ENCODE data around the gene PSMD2.
"Not testable (repeated sequence)": the region's sequence is repeated elsewhere in the genome, so short reads cannot be mapped to it uniquely, and the experiment has no call there.

Gene PSMD2

GRCh38 chr3:184298759-184299487, at the start of gene PSMD2:
Gene PSMD2 (plus strand): TSS chr3:184299241. CDS start chr3:184299267, 26 bp downstream.
- peak; percentile 99 for DNase-seq

GRCh38 chr3:184249412-184250166, 49.5 kb upstream of the PSMD2 start, which contains the start of gene EEF1AKMT4:
Gene EEF1AKMT4 (plus strand): TSS chr3:184249672. CDS start chr3:184249695, 23 bp downstream.
- DNase-seq: peak; percentile 99

GRCh38 chr3:184250167-184250828, 48.7 kb upstream of the PSMD2 start:
- peak; percentile 96 for DNase-seq

- no peak for DNase-seq
Observed at GRCh38 chr3:184255291-184256039, 43.6 kb upstream of the PSMD2 start.

GRCh38 chr3:184257083-184257915, 41.7 kb upstream of the PSMD2 start:
- no peak for DNase-seq

GRCh38 chr3:184258926-184259325, 40.1 kb upstream of the PSMD2 start:
- DNase-seq: no peak

GRCh38 chr3:184259396-184259877, 39.6 kb upstream of the PSMD2 start:
- DNase-seq: no peak

GRCh38 chr3:184259878-184260723, 38.9 kb upstream of the PSMD2 start:
- peak; percentile 18 for DNase-seq

GRCh38 chr3:184260724-184261269, 38.2 kb upstream of the PSMD2 start:
- no peak for DNase-seq

- peak; percentile 92 for DNase-seq
Observed at GRCh38 chr3:184261270-184261853, 37.7 kb upstream of the PSMD2 start, which contains the start of gene CAMK2N2. Gene CAMK2N2 (minus strand): TSS chr3:184261553. CDS start chr3:184261285, 268 bp downstream.

- peak; percentile 76 for DNase-seq
Observed at GRCh38 chr3:184261854-184262763, 36.9 kb upstream of the PSMD2 start.

GRCh38 chr3:184262764-184263179, 36.3 kb upstream of the PSMD2 start:
- DNase-seq: no peak

- not testable (repeated sequence) for DNase-seq
Observed at GRCh38 chr3:184267249-184267648, 31.8 kb upstream of the PSMD2 start.

- DNase-seq: no peak
Observed at GRCh38 chr3:184272269-184272668, 26.8 kb upstream of the PSMD2 start.

GRCh38 chr3:184275381-184275701, 23.7 kb upstream of the PSMD2 start:
- DNase-seq: no peak

- no peak for DNase-seq
Observed at GRCh38 chr3:184275961-184276910, 22.8 kb upstream of the PSMD2 start, which contains the start of gene ECE2. Gene ECE2 (plus strand): TSS chr3:184276022. CDS start chr3:184276154, 132 bp downstream.

GRCh38 chr3:184277366-184277765, 21.7 kb upstream of the PSMD2 start:
- DNase-seq: no peak

- no peak for DNase-seq
Observed at GRCh38 chr3:184282941-184283340, 16.1 kb upstream of the PSMD2 start.

Data from NCI-H1436 (cell line).